ENCODE measurements around the gene CDIPT.

The CDIPT gene

DNA sequence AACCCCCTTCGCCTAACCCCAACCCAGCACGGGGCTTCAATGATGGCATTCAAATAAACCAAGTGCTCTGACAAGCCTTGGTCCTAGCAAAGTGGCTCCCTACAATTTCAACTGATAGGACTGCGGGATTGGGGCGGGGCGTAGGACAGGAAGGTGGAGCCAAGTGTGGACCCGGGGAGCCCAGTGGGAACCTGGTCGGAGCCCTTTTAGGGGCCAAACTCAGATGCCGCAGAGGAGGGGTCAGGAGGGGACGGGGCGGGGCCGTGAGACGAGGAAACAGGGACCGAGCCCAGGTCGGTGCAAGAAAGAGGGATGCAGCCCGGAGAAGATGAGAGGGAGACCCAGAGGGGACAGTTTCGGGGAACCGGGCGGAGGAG is 13.2 kb upstream of the CDIPT start:
- TF ChIP-seq, protein P1, sequence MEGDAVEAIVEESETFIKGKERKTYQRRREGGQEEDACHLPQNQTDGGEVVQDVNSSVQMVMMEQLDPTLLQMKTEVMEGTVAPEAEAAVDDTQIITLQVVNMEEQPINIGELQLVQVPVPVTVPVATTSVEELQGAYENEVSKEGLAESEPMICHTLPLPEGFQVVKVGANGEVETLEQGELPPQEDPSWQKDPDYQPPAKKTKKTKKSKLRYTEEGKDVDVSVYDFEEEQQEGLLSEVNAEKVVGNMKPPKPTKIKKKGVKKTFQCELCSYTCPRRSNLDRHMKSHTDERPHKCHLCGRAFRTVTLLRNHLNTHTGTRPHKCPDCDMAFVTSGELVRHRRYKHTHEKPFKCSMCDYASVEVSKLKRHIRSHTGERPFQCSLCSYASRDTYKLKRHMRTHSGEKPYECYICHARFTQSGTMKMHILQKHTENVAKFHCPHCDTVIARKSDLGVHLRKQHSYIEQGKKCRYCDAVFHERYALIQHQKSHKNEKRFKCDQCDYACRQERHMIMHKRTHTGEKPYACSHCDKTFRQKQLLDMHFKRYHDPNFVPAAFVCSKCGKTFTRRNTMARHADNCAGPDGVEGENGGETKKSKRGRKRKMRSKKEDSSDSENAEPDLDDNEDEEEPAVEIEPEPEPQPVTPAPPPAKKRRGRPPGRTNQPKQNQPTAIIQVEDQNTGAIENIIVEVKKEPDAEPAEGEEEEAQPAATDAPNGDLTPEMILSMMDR (IDR thresholded peaks at IDR 0.05) = no peak

DNA sequence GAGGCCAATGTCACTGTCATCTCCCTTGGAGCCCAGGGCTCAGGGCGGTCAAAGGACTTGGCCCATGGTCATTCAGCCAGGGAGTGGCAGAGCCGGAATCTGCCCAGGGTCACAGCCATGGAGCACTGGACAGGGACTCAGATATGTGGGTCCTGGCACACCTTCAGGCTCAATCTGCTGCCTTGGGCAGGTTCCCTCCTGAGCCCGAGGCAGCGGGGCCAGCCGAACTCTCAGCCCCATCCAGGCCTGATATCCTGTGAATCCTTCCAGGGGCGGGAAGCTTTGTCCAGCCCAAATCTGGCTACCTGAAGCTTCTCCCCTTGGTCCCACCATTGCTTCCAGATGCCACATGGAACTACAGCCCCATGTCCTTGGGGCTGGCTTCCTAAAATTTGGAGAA is 12.2 kb upstream of the CDIPT start:
- TF ChIP-seq, protein P1 (IDR thresholded peaks at IDR 0.05) = no peak

DNA sequence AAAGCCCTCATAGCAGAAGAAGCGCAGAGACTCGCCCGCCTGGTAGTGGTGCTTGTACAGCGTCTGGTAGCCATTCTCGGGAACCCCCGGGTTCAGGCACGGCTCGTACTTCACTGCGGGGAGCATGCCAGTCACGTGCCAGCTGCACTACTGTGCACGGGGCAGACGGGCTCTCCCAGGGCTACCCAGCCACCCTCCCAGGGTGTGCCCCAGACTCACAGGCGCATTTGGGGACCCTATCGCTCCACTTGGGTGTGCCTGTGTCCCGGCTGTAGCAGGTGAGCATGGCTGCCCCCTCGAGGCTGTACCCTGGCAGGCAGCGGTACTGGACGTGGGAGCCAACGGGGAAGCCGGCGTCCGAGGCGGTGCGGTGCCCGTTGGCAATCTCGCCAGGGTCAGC is 10.3 kb upstream of the CDIPT start:
- TF ChIP-seq, protein P1 (IDR thresholded peaks at IDR 0.05) = no peak

GRCh38 chr16:29871822-29872546 is 9.0 kb upstream of the CDIPT start:
- TF ChIP-seq, protein P1 (IDR thresholded peaks at IDR 0.05) = no peak

GRCh38 chr16:29868396-29869009 is 5.5 kb upstream of the CDIPT start:
- TF ChIP-seq, protein P1 (IDR thresholded peaks at IDR 0.05) = no peak

DNA sequence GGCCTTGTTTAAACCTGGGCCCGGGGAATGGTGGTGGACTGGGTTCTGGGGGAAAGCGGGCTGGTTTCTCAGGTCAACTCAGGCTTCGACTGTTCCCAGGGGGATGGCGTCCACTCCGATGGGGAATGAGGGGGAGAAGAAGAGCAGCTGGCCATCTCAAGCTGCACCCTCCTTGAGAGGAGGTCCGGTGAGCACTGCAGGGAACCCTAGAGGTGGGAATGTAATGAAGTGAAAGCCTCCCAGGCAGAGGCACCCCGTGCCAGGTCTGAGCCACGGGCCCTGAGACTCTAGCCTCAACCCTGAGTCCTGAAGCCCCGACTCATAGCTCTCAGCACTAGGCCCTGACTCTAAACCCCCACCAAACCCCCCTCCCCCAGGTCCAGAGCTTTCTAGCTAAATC is 1.2 kb upstream of the CDIPT start:
- TF ChIP-seq, protein P1 (IDR thresholded peaks at IDR 0.05) = no peak

DNA sequence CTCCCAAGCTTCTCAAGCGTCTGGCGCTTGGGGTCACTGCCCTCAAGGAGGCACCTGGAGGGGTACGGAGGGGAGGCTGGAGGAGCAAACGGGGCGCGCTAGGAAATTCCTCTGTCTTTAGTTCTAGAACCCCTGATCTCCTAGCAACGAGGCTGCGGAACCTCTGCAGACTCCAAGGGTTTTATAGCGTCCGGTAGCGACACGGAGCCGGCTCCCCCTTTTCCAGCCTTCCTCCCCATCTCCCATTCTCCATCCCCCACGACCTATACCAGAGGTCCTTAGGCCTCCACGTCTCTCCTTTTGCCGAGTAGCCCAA is 601 bp upstream of the CDIPT start:
- TF ChIP-seq, protein P1 (IDR thresholded peaks at IDR 0.05) = no peak
